NT2/D1 (cell line): ENCODE data around the gene ARL16.

Experiments
- YY1 ChIP-seq: IDR thresholded peaks from 2 replicates; pipeline ENCODE4 v1.6.1; 2011; ENCODE audit not compliant: insufficient read length, insufficient read depth
- ZNF274 ChIP-seq: IDR thresholded peaks from 2 replicates; pipeline ENCODE4 v1.6.1; 2011; ENCODE audit warnings: mild to moderate bottlenecking, low read depth, low read length

DNA sequence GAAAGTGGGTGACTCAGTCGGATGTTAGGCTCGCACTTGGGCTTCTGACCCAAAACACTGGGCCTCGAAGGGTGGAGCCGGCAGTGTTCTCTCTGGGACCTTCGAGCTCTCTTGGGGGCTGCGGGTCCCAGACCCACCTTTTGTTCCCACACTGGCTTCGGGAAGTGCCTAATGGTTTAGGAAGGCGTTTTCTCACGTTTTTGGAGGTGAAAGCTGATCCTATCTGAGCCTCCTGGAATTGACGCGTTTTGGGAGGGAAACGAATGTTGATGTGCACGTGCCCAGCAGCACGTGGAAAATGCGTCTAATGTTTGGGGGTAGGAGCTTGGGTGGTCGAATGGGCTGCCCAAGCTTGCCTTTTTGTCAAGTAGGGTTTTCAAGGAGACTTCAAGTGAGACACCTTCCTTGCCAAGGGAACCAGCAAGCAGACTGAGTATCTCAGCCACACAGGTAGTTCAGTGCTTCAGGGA, 880 bp upstream of the ARL16 start:
- TF ChIP-seq ZNF274 (no peak), YY1 (no peak)
